ENCODE measurements around the gene TMEM25.

- no peak for TF ChIP-seq POLR2A (IDR thresholded peaks at IDR 0.05; ENCODE audit: low read length)
- no peak for TF ChIP-seq RFX5 (IDR thresholded peaks at IDR 0.05)
Measured at GRCh38 chr11:118497831-118498230, 33.2 kb upstream of the TMEM25 start.

All from A549 (cell line).